ENCODE measurements around the gene SNN. TPM values are rescaled to one million over a fixed set of nuclear protein-coding genes. Genes with fewer than 3 reads are reported as not detected.

The SNN gene
- total and polyA plus RNA-seq, 8 donors = 21.1 to 42.5 (median 31.4) TPM

- ATAC-seq = no peak
- peak in 1 of 4 donors; percentile 68 for DNase-seq
- no peaks in the 10 kb centered on the region for H3K27me3 ChIP-seq
- intact Hi-C loops (cut with DNase I) = no loop called here
- H3K9me3 ChIP-seq = no peaks in the 10 kb centered on the region
- H3K27ac ChIP-seq = peak overlapping the region in 1 of 2 donors; percentile 55
- no peak for TF ChIP-seq CTCF (IDR thresholded peaks at IDR 0.05)
- H3K4me1 ChIP-seq = peaks cover 23 to 83% of the 10 kb centered on the region in 2 donors
- peaks cover 0 to 31% of the 10 kb centered on the region in 2 donors for H3K36me3 ChIP-seq
- no peak overlapping the region for H3K4me3 ChIP-seq
Observed at GRCh38 chr16:11673091-11674000, 5.1 kb downstream of the SNN start.

GRCh38 chr16:11674001-11674817 is 6.0 kb downstream of the SNN start:
- Histone ChIP-seq H3K36me3 (peaks cover 0 to 39% of the 10 kb centered on the region in 2 donors), H3K4me1 (peaks cover 20 to 86% of the 10 kb centered on the region in 2 donors), H3K9me3 (no peaks in the 10 kb centered on the region), H3K27ac (no peak overlapping the region), H3K27me3 (no peaks in the 10 kb centered on the region), H3K4me3 (no peak overlapping the region)
- ATAC-seq (no peak), DNase-seq (peak in 1 of 4 donors; percentile 73)
- TF ChIP-seq CTCF (IDR thresholded peaks at IDR 0.05) = no peak
- intact Hi-C loops (cut with DNase I) = no loop called here

- Histone ChIP-seq H3K4me1 (peaks cover 13 to 85% of the 10 kb centered on the region in 2 donors), H3K27me3 (no peaks in the 10 kb centered on the region), H3K27ac (no peak overlapping the region), H3K9me3 (no peaks in the 10 kb centered on the region), H3K4me3 (no peak overlapping the region), H3K36me3 (peaks cover 0 to 47% of the 10 kb centered on the region in 2 donors)
- no peak for DNase-seq
- intact Hi-C loops (cut with DNase I) = no loop called here
- no peak for TF ChIP-seq CTCF (IDR thresholded peaks at IDR 0.05)
- ATAC-seq = peak; percentile 16
Observed at GRCh38 chr16:11674818-11675560, 6.7 kb downstream of the SNN start.

- intact Hi-C loops (cut with DNase I) = no loop called here
Observed at GRCh38 chr16:11675561-11676511, 7.6 kb downstream of the SNN start.

More at GRCh38 chr16:11675561-11676511, 7.6 kb downstream of the SNN start:
- ATAC-seq (no peak), DNase-seq (peak in 1 of 4 donors; percentile 76)
- TF ChIP-seq CTCF (IDR thresholded peaks at IDR 0.05) = no peak
- no peak overlapping the region for H3K27ac ChIP-seq
- no peaks in the 10 kb centered on the region for H3K9me3 ChIP-seq
- no peaks in the 10 kb centered on the region for H3K27me3 ChIP-seq
- H3K4me3 ChIP-seq = no peak overlapping the region
- peaks cover 12 to 85% of the 10 kb centered on the region in 2 donors for H3K4me1 ChIP-seq
- peaks cover 0 to 54% of the 10 kb centered on the region in 2 donors for H3K36me3 ChIP-seq

Measured in left lung (tissue), 10 donors.